DOHH2 (cell line): ENCODE data around the gene RNF14.

ENCODE experiments used
- H3F3A ChIP-seq: fragments of 200-600 bp; sonication (generic), shearing (Covaris generic); 2 replicates; pipeline ENCODE4 v1.6.0; 2016; ENCODE audit warnings: antibody characterized with exemption, mild to moderate bottlenecking; ENCODE audit not compliant: control insufficient read depth, insufficient read depth
- H3K27ac ChIP-seq: fragments of 200-600 bp; sonication (generic); 2 replicates; pipeline ENCODE4 v1.5.1; 2014; ENCODE audit warnings: low read depth, mild to moderate bottlenecking, low read length, moderate library complexity
- H3K27me3 ChIP-seq: fragments of 200-600 bp; sonication (generic); 2 replicates; pipeline ENCODE4 v1.6.1; 2014; ENCODE audit warnings: mild to moderate bottlenecking, low read length, mixed read lengths; ENCODE audit not compliant: control insufficient read depth
- H3K36me3 ChIP-seq: fragments of 200-600 bp; sonication (generic); 2 replicates; pipeline ENCODE4 v1.6.1; 2014; ENCODE audit warnings: mild to moderate bottlenecking, low read length, moderate library complexity, mixed read lengths; ENCODE audit not compliant: control insufficient read depth
- H3K4me1 ChIP-seq: fragments of 200-600 bp; sonication (generic); 2 replicates; pipeline ENCODE4 v1.6.1; 2014; ENCODE audit warnings: mild to moderate bottlenecking, low read length, mixed read lengths; ENCODE audit not compliant: control insufficient read depth
- H3K4me2 ChIP-seq: fragments of 200-600 bp; sonication (generic); 2 replicates; pipeline ENCODE4 v1.6.0; 2014; ENCODE audit warnings: mild to moderate bottlenecking, low read length, moderate library complexity
- H3K4me3 ChIP-seq: fragments of 200-600 bp; sonication (generic); 2 replicates; pipeline ENCODE4 v1.5.1; 2014; ENCODE audit warnings: mild to moderate bottlenecking, low read length, mixed read lengths
- H3K79me2 ChIP-seq: fragments of 200-600 bp; sonication (generic); 2 replicates; pipeline ENCODE4 v1.6.1; 2014; ENCODE audit warnings: mild to moderate bottlenecking, low read length, mixed read lengths; ENCODE audit not compliant: control insufficient read depth
- H3K9me2 ChIP-seq: fragments of 200-600 bp; sonication (generic); replicated peaks from 2 replicates; pipeline ENCODE4 v1.6.1; 2014; ENCODE audit warnings: mild to moderate bottlenecking, low read length, mixed read lengths; ENCODE audit not compliant: control insufficient read depth
- H3K9me3 ChIP-seq: fragments of 200-600 bp; sonication (generic); 2 replicates; pipeline ENCODE4 v1.6.1; 2014; ENCODE audit warnings: antibody characterized with exemption, low read length, mixed read lengths; ENCODE audit not compliant: control insufficient read depth, insufficient read depth
- H4K20me1 ChIP-seq: fragments of 200-600 bp; sonication (generic); 2 replicates; pipeline ENCODE4 v1.6.0; 2014; ENCODE audit warnings: low read depth, mild to moderate bottlenecking, antibody characterized with exemption, low read length, moderate library complexity; ENCODE audit not compliant: control insufficient read depth, insufficient read depth
- CTCF ChIP-seq: fragments of 200-600 bp; sonication (generic); IDR thresholded peaks from one replicate; pipeline ENCODE4 v1.5.1; 2014; ENCODE audit warnings: antibody characterized with exemption, mild to moderate bottlenecking, low read depth, low read length; ENCODE audit not compliant: poor library complexity, severe bottlenecking
- EZH2phosphoT487 ChIP-seq: fragments of 200-600 bp; sonication (generic); IDR thresholded peaks from 2 replicates; pipeline ENCODE4 v1.6.1; 2017; ENCODE audit warnings: borderline replicate concordance, mild to moderate bottlenecking, antibody characterized with exemption, low read length, moderate library complexity, mixed read lengths

The RNF14 gene

GRCh38 chr5:142008813-142009212 lies 39.9 kb downstream of the RNF14 start:
- Histone ChIP-seq H3K4me2 (no peak overlapping the region), H3K9me2 (no peaks in the 10 kb centered on the region), H3K4me1 (peaks cover 13% of the 10 kb centered on the region), H3K9me3 (no peaks in the 10 kb centered on the region), H3K27me3 (peaks cover 15% of the 10 kb centered on the region), H3K79me2 (no peaks in the 10 kb centered on the region), H4K20me1 (no peaks in the 10 kb centered on the region), H3F3A (peaks cover 5% of the 10 kb centered on the region; the same call in 1 of the 2 replicates), H3K4me3 (no peak overlapping the region), H3K36me3 (no peaks in the 10 kb centered on the region), H3K27ac (no peak overlapping the region)
- TF ChIP-seq EZH2phosphoT487 (no peak), CTCF (no peak)

- no peak for TF ChIP-seq EZH2phosphoT487
- TF ChIP-seq CTCF: no peak
- Histone ChIP-seq H3F3A (peaks cover 7% of the 10 kb centered on the region; the same call in 1 of the 2 replicates), H3K9me2 (no peaks in the 10 kb centered on the region), H4K20me1 (no peaks in the 10 kb centered on the region), H3K9me3 (no peaks in the 10 kb centered on the region), H3K79me2 (no peaks in the 10 kb centered on the region), H3K36me3 (no peaks in the 10 kb centered on the region), H3K4me2 (no peak overlapping the region), H3K4me1 (peaks cover 16% of the 10 kb centered on the region), H3K27ac (no peak overlapping the region), H3K4me3 (no peak overlapping the region), H3K27me3 (peaks cover 19% of the 10 kb centered on the region)
These were observed 41.0 kb downstream of the RNF14 start for GRCh38 chr5:142009886-142010285.

GRCh38 chr5:142011572-142012185 lies 42.8 kb downstream of the RNF14 start:
- H3K27ac ChIP-seq: no peak overlapping the region
- no peaks in the 10 kb centered on the region for H3K79me2 ChIP-seq
- H3F3A ChIP-seq: peaks cover 10% of the 10 kb centered on the region; the same call in 1 of the 2 replicates
- H3K4me2 ChIP-seq: peak overlapping the region; percentile 71
- no peaks in the 10 kb centered on the region for H3K9me3 ChIP-seq
- TF ChIP-seq CTCF (no peak), EZH2phosphoT487 (no peak)
- peaks cover 25% of the 10 kb centered on the region for H3K27me3 ChIP-seq
- H3K36me3 ChIP-seq: no peaks in the 10 kb centered on the region
- peak overlapping the region; percentile 70; the same call in 1 of the 2 replicates for H3K4me3 ChIP-seq
- no peaks in the 10 kb centered on the region for H4K20me1 ChIP-seq
- peaks cover 34% of the 10 kb centered on the region for H3K4me1 ChIP-seq
- H3K9me2 ChIP-seq: no peaks in the 10 kb centered on the region
